Fibroblast of the conjunctiva (primary cell): ENCODE results near the gene COP1.

Experiments
- DNase-seq: peaks from one replicate; pipeline ENCODE4 v3.0.0-alpha.2; 2010; ENCODE audit warnings: low read depth

COP1 gene

DNA sequence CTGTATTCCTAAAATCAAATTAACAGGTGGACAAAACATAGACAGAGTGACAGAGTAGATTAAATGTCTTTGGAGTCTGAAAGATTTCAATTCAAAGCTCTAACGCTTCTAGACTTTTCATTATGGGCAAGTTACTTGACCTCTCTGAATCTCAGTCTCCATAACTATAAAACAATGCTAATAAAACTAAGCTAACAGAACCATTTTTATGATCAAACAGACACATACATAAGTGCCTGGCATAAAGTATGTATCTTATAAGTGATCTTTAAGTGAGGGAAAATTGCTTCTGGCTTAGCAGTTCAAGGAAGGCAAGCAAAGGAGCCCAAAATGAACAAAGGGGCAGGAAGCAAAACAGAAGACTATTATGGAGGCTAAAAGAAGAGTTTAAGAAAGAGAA lies 246.9 kb downstream of the COP1 start:
- DNase-seq: no peak

GRCh38 chr1:175951627-175952026 lies 255.5 kb downstream of the COP1 start:
- DNase-seq: no peak

- DNase-seq: no peak
Observed at GRCh38 chr1:175947771-175948170, 259.3 kb downstream of the COP1 start.

DNA sequence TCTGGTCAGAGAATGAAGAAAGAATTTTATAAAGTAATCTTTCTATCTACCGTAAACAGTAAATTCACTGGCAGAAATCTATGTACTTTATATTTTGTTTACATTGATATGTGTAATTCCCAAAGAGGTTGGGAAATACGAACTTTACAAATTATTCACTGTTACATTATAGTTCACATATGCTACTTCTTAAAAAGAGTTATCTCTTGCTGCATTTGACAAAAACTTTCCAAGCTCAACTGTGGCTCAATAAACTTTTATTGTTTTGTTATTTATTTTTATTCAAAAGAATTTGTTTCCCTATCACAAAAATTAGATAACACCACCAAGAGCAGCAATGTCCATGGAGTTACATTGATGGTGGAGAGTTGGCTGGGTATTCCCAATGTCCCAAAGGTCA lies 262.5 kb downstream of the COP1 start:
- no peak for DNase-seq

GRCh38 chr1:175941164-175941563 lies 265.9 kb downstream of the COP1 start:
- no peak for DNase-seq

GRCh38 chr1:175936736-175937135 lies 270.4 kb downstream of the COP1 start:
- DNase-seq: no peak

DNA sequence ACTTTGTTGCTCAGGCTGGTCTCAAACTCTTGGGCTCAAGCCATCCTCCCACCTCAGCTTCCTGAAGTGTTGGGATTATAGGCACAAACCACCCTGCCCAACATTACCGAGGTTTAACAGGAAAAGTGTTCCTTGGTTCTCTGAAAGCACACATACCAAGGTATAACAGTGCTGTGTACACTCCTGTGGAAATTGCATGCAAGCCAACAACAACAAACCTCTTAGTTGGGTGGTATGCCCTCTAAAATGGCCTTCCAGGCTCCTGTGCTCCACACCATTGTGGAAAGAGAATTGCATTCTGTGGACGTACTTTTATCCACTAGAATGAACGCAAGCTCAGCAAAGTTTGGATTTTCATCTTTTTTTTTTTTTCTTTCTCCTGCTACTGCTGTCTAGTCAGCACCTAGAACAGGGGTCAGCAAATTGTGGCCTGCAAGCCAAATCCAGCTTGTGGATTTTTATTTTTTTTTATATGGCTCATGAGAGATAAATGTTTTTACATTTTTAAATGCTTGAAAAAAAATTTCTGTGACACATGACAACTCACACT lies 271.4 kb downstream of the COP1 start:
- no peak for DNase-seq

- DNase-seq: no peak
Observed at GRCh38 chr1:175935166-175935565, 271.9 kb downstream of the COP1 start.

DNA sequence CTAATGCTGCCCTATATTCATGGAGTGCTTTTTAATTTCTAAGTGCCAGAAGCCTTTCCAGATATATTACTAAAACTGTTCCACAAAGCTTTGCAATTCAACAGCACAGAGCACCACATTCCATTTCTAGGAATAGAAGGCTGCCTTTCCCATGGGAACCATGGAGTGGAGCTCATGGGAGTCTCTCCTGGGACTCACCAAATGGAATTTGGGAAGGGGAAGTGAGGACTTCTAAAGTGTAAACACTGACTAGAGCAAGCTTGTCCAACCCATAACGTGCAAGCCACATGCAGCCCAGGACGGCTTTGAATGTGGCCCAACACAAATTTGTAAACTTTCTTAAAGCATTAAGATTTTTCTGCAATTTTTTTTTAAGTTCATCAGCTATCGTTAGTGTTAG lies 273.3 kb downstream of the COP1 start:
- no peak for DNase-seq

GRCh38 chr1:175927944-175928343 lies 279.1 kb downstream of the COP1 start:
- no peak for DNase-seq

DNA sequence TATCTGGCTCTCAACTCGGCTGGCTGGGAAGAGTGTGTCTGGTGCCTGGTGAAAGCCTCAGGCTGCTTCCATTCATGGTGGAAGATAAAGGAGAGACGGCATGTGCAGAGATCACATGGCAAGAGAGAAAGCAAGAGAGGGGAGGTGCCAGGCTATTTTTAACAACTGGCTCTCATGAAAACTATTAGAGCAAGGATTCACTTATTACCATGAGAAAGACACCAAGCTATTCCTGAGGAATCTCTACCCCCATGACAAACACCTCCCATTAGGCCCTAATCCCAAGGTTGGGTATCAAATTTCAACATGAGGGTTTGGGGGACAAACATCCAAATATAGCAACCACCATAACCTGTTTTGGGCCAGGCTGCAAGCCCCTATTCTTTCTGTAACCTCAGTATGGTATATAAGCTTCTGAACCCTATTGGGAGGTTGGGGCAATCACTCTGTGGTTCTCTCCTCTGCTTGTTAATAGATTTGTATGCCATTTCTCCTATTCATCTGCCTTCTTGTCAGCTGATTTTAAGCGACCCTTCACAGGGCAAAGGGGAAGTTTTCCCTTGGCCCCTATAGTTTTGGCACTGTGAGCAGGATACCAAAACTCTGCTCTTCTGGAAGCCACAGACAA lies 284.7 kb downstream of the COP1 start:
- no peak for DNase-seq

- DNase-seq: no peak
Observed at GRCh38 chr1:175920381-175920780, 286.7 kb downstream of the COP1 start.

DNA sequence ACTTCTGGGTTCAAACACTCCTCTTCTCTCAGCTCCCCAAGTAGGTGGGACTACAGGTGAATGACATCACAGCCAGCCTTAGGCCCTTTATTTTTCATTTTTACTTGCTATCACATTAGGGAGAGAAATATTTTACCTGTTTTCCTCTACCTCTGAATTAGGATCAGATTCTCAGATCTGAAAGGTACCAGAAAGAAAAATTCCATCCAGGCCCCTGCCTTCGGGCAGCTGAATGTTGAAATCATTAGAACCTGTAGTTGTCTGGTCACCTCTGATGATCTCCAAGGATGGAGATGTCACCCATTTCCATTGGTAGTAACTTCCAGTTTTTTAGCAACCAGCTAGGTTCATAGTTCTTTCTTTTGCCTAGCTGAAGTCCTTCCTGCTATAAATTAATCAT lies 288.1 kb downstream of the COP1 start:
- no peak for DNase-seq

DNA sequence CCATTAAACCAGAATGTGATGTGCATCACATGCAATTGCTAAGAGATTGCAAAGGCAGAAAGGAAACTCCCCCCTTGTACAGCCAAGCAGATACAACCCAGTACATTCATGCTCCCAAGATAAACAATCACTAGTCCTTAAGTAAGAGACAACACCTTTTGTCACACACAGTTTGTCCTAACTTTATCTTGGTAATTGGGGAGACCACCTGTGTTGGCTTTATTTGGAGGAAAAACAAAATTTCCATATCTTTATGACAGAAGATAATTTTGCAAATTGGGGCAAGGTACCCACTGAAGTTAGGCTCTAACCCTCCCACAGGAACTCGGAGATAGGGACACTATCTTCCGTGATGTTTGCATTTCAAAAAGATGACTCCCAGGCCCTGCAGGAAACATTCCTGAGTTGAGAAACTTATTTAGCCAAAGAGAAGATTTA lies 288.7 kb downstream of the COP1 start:
- no peak for DNase-seq

DNA sequence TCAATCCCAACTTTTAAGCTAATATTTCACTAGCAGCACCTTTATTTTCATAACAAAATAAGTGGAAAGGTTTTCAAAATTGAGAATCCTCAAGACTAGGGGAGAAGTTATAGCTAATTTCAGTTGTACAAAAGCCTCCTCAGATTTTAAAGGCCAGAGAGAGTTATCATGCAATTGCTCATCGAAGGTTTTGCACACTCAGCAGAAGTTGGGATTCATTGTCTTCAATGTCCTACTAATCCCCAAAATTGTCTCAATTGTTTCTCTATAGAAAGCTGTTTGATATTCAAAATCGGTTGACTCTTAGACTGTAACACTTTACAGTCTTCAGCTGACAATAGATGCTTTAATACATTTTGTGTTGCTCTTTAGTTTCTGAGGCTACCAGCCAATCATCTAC lies 293.0 kb downstream of the COP1 start:
- no peak for DNase-seq

DNA sequence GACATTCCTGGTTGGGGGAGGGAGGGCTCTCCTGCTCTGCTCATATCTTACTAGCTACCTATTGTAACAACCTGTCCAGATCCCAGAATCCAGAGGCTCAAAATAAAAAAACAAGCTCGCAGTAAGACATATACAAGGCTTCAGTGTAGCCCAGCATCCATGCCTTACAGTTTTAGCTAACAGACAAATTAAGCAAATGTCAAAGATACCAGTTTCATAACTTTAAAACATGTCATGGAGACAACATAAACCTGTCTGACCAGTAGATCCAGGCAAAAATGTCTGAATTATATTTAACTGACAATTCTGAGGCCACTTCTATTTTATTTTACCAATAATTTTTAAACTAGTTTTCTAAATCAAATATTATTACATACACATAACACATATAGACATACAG lies 295.9 kb downstream of the COP1 start:
- no peak for DNase-seq

- DNase-seq: no peak
Observed at GRCh38 chr1:175906370-175906769, 300.7 kb downstream of the COP1 start.

DNA sequence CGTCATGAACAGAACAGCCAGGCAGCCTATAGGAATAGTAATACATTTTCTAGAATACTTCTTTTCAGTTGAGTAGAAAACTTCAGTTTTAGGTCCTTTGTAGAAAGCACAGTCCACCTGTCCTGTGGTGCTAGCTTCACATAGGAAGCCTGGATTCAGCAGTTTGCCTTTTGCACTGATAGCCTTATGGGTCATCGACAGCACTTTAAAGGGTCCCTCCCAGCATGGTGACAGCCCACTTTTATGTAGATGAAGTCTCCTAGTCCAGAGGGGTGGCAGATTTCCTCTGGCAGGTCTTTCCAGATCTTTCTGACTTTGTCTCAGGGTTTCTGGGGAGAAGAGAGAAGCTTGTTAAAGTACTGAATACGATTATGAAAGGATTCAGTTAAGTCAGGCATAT lies 302.3 kb downstream of the COP1 start:
- no peak for DNase-seq

DNA sequence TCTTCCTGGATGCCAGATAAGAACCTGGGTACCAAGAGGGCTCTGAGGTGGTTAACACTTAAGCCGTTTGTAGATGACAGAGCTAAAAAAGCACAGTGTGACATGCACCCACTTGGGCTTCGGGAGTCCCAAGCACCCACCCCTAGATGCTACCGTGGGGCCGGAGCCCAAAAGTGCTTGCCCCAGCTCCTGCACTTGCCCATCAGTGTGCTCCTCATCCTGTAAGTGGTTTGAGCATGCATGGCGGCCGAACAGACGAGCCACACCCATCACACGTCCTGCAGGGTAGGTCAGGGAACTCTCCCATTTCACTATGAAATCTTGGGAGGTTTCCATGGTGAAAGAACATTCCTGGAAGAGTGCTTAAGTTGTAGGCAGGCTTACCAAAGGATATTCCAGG lies 304.8 kb downstream of the COP1 start:
- DNase-seq: no peak

DNA sequence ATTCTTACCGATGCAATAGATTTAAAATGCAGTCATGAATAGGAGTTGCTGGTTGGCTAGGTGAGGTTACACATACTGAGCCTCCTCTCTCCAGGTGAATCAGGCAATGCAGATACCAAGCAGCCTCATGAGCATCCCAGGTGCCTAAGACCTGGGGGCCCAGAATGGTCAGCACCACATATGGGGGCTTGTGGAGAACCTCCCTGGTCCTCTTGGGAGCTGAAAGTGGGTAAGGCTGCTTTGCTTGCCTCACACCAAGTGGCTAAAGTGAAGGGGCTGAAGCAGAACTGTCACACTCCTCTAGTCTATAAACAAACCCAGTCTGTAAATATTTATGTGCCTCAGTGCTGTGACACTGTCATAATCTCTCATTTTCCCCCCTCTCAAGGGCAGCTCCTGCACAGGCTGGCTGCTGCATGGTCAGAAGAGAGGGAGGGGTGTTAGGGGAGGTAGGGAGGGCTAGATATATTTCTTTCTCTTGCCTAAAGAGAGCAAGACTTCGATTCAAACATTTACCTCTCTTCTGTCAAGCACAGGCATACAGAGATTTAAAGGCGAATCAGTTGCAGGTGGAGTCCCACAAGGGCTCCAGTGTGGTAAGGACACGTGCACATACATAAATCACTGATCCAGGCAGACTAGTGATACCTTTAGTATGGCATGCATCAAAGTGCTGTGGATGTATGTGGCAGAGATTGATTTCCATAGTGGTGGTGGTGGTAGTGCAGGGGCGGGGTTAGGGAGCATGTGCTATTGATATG lies 305.8 kb downstream of the COP1 start:
- no peak for DNase-seq

GRCh38 chr1:175900171-175900570 lies 306.9 kb downstream of the COP1 start:
- DNase-seq: no peak

DNA sequence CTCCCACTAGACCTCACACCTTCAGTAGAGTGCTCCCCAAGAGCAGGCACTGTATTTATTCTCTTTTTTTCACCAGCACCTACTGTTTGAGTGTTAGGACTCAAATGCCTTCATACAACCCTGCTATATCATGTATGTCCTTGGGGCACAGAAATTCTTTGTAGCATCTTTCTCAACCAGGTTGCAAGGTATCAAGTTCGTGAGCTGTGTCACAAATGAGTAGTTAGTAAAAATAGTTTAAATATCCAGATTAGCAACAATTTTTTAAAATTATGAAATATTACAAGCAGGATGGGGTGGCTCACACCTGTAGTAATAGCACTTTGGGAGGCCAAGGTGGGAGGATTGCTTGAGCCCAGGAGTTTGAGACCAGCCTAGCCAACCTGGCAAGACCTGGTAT lies 311.1 kb downstream of the COP1 start:
- no peak for DNase-seq
